GM12878 (cell line): ENCODE results near the gene TBATA. TPM values are rescaled to one million over a fixed set of nuclear protein-coding genes. Genes with fewer than 3 reads are reported as not detected.

Source experiments
- IRF4 ChIP-seq: IDR thresholded peaks from 2 replicates; pipeline ENCODE4 v1.6.1; 2011; ENCODE audit warnings: low read depth, low read length
- NFYB ChIP-seq: IDR thresholded peaks from 2 replicates; pipeline ENCODE4 v1.6.1; 2011; ENCODE audit warnings: low read depth, mild to moderate bottlenecking, low read length, improper control_type of control experiment, moderate library complexity; ENCODE audit not compliant: insufficient read depth
- PAX5 ChIP-seq: IDR thresholded peaks from 2 replicates; pipeline ENCODE4 v1.6.1; 2011; ENCODE audit warnings: low read depth, low read length, borderline replicate concordance
- RAD51 ChIP-seq: fragments of 450-650 bp; IDR thresholded peaks from 2 replicates; pipeline ENCODE4 v1.6.1; 2016; ENCODE audit warnings: moderate library complexity, mild to moderate bottlenecking, inconsistent platforms
- RB1 ChIP-seq: fragments of 450-650 bp; formaldehyde crosslinking; IDR thresholded peaks from 2 replicates; pipeline ENCODE4 v1.6.1; 2017; ENCODE audit warnings: mild to moderate bottlenecking, borderline replicate concordance
- SMC3 ChIP-seq: IDR thresholded peaks from 2 replicates; pipeline ENCODE4 v1.6.1; 2011; ENCODE audit warnings: low read length, improper control_type of control experiment, borderline replicate concordance
- TBL1XR1 ChIP-seq: IDR thresholded peaks from 2 replicates; pipeline ENCODE4 v1.6.1; 2012; ENCODE audit warnings: low read depth, low read length, improper control_type of control experiment
- TCF3 ChIP-seq: IDR thresholded peaks from 2 replicates; pipeline ENCODE4 v1.6.1; 2012; ENCODE audit warnings: low read depth, mild to moderate bottlenecking, low read length, borderline replicate concordance; ENCODE audit not compliant: insufficient read depth
- USF1 ChIP-seq: IDR thresholded peaks from 2 replicates; pipeline ENCODE4 v1.6.1; 2011; ENCODE audit warnings: borderline replicate concordance, low read depth, mild to moderate bottlenecking, moderate library complexity, mixed read lengths, low read length; ENCODE audit not compliant: insufficient read depth; ENCODE audit errors: extremely low read length
- WRNIP1 ChIP-seq: IDR thresholded peaks from 2 replicates; pipeline ENCODE4 v1.6.1; 2011; ENCODE audit warnings: low read depth, low read length, improper control_type of control experiment, borderline replicate concordance
- YBX1 ChIP-seq: fragments of 450-650 bp; IDR thresholded peaks from 2 replicates; pipeline ENCODE4 v1.6.1; 2016; ENCODE audit warnings: antibody characterized with exemption
- ZNF207 ChIP-seq: fragments of 450-650 bp; IDR thresholded peaks from 2 replicates; pipeline ENCODE4 v1.6.1; 2014; ENCODE audit warnings: antibody characterized with exemption, mild to moderate bottlenecking, borderline replicate concordance
- ZNF217 ChIP-seq: fragments of 450-650 bp; IDR thresholded peaks from 2 replicates; pipeline ENCODE4 v1.6.1; 2017; ENCODE audit warnings: antibody characterized with exemption, mild to moderate bottlenecking
- polyA plus RNA-seq, 11 experiments: library from polyadenylated mRNA; depleted of rRNA in 4 of 11; unstranded in 6 of 11; stranded (reverse) in 5 of 11; fragments of >200 nt; fragmentation: Nextera tagmentation in 4 of 11; fragmentation: Illumina TruSeq in 1 of 11; extraction: Ambion mirVana in 4 of 11; extraction: Trizol in 1 of 11; gene quantifications; 1 replicate in 1 of 11; 2 replicates in 10 of 11; pipeline versions ENCODE4 v1.2.1 to v1.2.3, GENCODE V29; 2011 to 2016; ENCODE audit warnings: inconsistent platforms in 2 of 11, missing spikeins in 2 of 11, low read depth in 1 of 11
- total RNA-seq, 4 experiments: library from RNA; depleted of rRNA in 3 of 4; stranded (reverse); fragments of >200 nt in 3 of 4; fragmentation: Illumina TruSeq in 1 of 4; extraction: Trizol in 1 of 4; gene quantifications; 2 replicates each; pipeline versions ENCODE4 v1.2.1 to v1.2.3, GENCODE V29; 2013 to 2021
- TF ChIP-seq, protein P1 (sequence below): fragments of 450-650 bp; IDR thresholded peaks from 2 replicates; pipeline ENCODE4 v1.6.1; 2017; ENCODE audit warnings: mild to moderate bottlenecking, moderate library complexity
- TF ChIP-seq, protein P2 (sequence below): fragments of 450-650 bp; IDR thresholded peaks from 2 replicates; pipeline ENCODE4 v1.6.1; 2017; ENCODE audit warnings: mild to moderate bottlenecking, moderate library complexity
- TF ChIP-seq, protein P3 (sequence below): fragments of 450-650 bp; IDR thresholded peaks from 2 replicates; pipeline ENCODE4 v1.6.1; 2016; ENCODE audit warnings: mild to moderate bottlenecking, moderate library complexity, borderline replicate concordance

TBATA gene
- total and polyA plus RNA-seq, 10 of the 15 experiments (the other 5 are each of a cell fraction or from before 2014, with no cell fraction given) = not detected

- TF ChIP-seq WRNIP1 (no peak), IRF4 (no peak), SMC3 (peak; percentile 82), TCF3 (0 out of 2 replicates have a peak, but pooled peaks have one; percentile 25), ZNF207 (peak; percentile 88; the same call in 1 of the 2 replicates), NFYB (no peak), ZNF217 (no peak; the same call in 1 of the 2 replicates), RB1 (peak; percentile 94), RAD51 (no peak), YBX1 (no peak), USF1 (no peak), PAX5 (no peak), TBL1XR1 (no peak)
- TF ChIP-seq, protein P1, sequence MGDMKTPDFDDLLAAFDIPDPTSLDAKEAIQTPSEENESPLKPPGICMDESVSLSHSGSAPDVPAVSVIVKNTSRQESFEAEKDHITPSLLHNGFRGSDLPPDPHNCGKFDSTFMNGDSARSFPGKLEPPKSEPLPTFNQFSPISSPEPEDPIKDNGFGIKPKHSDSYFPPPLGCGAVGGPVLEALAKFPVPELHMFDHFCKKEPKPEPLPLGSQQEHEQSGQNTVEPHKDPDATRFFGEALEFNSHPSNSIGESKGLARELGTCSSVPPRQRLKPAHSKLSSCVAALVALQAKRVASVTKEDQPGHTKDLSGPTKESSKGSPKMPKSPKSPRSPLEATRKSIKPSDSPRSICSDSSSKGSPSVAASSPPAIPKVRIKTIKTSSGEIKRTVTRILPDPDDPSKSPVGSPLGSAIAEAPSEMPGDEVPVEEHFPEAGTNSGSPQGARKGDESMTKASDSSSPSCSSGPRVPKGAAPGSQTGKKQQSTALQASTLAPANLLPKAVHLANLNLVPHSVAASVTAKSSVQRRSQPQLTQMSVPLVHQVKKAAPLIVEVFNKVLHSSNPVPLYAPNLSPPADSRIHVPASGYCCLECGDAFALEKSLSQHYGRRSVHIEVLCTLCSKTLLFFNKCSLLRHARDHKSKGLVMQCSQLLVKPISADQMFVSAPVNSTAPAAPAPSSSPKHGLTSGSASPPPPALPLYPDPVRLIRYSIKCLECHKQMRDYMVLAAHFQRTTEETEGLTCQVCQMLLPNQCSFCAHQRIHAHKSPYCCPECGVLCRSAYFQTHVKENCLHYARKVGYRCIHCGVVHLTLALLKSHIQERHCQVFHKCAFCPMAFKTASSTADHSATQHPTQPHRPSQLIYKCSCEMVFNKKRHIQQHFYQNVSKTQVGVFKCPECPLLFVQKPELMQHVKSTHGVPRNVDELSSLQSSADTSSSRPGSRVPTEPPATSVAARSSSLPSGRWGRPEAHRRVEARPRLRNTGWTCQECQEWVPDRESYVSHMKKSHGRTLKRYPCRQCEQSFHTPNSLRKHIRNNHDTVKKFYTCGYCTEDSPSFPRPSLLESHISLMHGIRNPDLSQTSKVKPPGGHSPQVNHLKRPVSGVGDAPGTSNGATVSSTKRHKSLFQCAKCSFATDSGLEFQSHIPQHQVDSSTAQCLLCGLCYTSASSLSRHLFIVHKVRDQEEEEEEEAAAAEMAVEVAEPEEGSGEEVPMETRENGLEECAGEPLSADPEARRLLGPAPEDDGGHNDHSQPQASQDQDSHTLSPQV = peak; percentile 85
- TF ChIP-seq, protein P2, sequence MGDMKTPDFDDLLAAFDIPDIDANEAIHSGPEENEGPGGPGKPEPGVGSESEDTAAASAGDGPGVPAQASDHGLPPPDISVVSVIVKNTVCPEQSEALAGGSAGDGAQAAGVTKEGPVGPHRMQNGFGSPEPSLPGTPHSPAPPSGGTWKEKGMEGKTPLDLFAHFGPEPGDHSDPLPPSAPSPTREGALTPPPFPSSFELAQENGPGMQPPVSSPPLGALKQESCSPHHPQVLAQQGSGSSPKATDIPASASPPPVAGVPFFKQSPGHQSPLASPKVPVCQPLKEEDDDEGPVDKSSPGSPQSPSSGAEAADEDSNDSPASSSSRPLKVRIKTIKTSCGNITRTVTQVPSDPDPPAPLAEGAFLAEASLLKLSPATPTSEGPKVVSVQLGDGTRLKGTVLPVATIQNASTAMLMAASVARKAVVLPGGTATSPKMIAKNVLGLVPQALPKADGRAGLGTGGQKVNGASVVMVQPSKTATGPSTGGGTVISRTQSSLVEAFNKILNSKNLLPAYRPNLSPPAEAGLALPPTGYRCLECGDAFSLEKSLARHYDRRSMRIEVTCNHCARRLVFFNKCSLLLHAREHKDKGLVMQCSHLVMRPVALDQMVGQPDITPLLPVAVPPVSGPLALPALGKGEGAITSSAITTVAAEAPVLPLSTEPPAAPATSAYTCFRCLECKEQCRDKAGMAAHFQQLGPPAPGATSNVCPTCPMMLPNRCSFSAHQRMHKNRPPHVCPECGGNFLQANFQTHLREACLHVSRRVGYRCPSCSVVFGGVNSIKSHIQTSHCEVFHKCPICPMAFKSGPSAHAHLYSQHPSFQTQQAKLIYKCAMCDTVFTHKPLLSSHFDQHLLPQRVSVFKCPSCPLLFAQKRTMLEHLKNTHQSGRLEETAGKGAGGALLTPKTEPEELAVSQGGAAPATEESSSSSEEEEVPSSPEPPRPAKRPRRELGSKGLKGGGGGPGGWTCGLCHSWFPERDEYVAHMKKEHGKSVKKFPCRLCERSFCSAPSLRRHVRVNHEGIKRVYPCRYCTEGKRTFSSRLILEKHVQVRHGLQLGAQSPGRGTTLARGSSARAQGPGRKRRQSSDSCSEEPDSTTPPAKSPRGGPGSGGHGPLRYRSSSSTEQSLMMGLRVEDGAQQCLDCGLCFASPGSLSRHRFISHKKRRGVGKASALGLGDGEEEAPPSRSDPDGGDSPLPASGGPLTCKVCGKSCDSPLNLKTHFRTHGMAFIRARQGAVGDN = peak; percentile 70
- TF ChIP-seq, protein P3, sequence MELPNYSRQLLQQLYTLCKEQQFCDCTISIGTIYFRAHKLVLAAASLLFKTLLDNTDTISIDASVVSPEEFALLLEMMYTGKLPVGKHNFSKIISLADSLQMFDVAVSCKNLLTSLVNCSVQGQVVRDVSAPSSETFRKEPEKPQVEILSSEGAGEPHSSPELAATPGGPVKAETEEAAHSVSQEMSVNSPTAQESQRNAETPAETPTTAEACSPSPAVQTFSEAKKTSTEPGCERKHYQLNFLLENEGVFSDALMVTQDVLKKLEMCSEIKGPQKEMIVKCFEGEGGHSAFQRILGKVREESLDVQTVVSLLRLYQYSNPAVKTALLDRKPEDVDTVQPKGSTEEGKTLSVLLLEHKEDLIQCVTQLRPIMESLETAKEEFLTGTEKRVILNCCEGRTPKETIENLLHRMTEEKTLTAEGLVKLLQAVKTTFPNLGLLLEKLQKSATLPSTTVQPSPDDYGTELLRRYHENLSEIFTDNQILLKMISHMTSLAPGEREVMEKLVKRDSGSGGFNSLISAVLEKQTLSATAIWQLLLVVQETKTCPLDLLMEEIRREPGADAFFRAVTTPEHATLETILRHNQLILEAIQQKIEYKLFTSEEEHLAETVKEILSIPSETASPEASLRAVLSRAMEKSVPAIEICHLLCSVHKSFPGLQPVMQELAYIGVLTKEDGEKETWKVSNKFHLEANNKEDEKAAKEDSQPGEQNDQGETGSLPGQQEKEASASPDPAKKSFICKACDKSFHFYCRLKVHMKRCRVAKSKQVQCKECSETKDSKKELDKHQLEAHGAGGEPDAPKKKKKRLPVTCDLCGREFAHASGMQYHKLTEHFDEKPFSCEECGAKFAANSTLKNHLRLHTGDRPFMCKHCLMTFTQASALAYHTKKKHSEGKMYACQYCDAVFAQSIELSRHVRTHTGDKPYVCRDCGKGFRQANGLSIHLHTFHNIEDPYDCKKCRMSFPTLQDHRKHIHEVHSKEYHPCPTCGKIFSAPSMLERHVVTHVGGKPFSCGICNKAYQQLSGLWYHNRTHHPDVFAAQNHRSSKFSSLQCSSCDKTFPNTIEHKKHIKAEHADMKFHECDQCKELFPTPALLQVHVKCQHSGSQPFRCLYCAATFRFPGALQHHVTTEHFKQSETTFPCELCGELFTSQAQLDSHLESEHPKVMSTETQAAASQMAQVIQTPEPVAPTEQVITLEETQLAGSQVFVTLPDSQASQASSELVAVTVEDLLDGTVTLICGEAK = no peak
These were observed 30.5 kb upstream of the TBATA start, which contains the start of gene SGPL1 (continued) for GRCh38 chr10:70815504-70816219.
